Fibroblast of skin of left quadriceps (primary cell): Measurements from ENCODE around the gene S100A9.
"Not testable (repeated sequence)": the region's sequence is repeated elsewhere in the genome, so short reads cannot be mapped to it uniquely, and the experiment has no call there.

ENCODE experiments used
- DNase-seq, 2 experiments: peaks; one replicate each; pipeline ENCODE4 v3.0.0-alpha.2; 2013; ENCODE audit warnings: low read depth in 2 of 2

The S100A9 gene

DNA sequence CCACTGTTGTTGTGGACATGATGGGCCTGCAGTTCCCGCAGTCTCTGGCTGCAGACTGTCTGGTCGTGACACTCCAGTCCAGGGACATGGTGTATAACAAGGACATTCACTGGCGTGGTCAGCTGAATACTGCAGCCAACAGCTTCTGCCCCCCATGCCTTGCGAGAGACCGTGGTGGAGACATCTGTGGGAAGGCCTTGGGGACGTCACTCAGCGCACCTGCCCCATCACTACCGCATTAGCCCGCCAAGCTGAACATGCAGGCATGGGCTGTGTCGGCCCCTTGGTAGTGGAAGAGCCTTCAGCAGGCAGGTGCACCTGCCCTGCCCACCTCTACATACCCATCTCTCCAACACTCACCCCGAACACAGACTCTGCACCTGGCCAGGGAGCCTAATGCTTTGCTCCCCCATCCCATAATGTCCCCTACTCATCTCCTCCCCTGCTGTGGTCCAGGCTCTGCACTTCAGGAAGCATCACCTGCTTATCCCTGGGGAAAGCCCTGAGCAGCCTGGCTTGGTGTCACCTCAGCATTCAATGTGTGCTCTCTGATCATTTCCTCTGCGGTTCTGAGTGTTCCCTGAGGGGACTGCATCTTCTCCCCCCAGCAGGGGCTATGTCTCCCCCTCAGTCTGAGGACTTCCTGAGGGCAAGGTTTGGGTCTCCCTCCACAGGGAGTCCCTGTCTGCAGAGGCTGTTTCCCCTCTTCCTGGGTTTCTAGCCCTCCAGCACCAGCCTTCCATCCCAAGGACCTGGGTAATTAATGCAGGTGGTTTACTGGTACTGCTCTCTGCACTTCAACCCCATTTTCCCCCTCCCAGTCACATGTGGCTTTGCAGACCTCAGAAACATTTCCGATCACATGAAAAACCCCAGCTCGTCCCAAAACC is 12.2 kb upstream of the S100A9 start:
- no peak for DNase-seq

- DNase-seq, result no peak
Measured at GRCh38 chr1:153346077-153346723, 11.5 kb upstream of the S100A9 start.

DNA sequence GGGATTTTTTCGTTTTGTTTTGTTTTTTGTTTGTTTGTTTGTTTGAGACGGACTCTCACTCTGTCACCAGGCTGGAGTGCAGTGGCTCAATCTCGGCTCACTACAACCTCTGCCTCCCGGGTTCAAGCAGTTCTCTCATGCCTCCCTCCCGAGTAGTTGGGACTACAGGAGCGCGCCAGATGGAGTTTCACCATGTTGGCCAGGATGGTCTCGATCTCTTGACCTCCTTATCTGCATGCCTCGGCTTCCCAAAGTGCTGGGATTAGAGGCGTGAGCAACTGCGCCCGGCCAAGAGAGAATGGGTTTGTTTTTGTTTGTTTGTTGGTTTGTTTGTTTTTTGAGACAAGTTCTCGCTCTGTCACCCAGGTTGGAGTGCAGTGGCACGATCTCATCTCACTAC is 10.6 kb upstream of the S100A9 start:
- DNase-seq, result not testable (repeated sequence)

GRCh38 chr1:153347856-153348255 is 9.8 kb upstream of the S100A9 start:
- DNase-seq, result no peak

- no peak for DNase-seq
Measured at GRCh38 chr1:153348511-153349362, 8.9 kb upstream of the S100A9 start, which contains the start of gene PGLYRP4. TSS of gene PGLYRP4 (minus strand) at chr1:153348841. CDS start at chr1:153347932, 909 bp downstream.

DNA sequence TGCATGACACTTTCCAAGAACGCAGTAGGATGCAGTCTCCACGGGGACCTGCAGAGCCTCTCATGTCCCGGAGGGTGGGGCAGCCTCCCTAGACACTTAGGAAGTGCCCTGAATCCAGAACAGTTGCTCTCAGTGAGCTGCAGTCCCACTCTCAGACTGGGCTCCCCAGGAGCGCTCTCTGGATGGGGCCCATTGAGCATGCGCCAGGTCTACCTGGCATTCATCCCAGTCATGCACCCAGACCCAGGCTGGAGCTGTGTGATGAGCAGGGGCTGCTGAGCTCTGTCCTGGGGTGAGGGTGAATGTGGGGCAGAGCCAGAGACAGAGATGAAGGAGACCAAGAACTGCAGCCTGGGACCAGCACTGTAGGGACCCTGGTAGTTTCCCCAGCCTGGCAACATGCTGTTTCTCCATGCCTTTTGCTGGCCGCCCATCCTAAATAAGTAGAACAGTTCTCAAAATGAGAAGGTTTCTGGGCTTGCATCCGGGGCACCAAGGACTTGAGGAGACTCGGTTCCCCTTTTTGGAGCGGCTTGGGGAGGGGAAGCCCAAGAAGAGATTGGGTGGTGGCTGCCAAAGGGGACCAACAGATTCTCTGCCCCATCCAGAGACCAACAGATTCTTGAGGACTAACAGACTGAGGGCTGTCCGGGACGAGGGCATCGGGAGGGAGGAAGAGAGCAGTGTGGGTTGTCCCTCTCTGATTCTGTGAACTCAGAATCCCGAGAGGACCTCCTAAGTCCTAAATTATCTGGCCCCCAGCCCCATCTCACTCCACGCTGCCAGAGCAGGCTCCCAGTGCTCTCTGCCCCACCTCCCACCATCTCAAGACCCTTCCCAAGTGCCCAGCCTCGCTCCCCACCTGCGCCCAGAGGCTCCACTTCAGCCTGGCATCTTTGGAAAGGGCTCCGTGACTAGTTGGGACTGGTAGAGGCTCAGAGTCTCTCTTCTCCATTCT is 8.0 kb upstream of the S100A9 start:
- DNase-seq, result no peak

- no peak for DNase-seq
Measured at GRCh38 chr1:153350321-153350957, 7.2 kb upstream of the S100A9 start.

- peak; percentile 14 to 15 for DNase-seq
Measured at GRCh38 chr1:153352523-153352922, 5.1 kb upstream of the S100A9 start.

GRCh38 chr1:153353226-153353947 is 4.3 kb upstream of the S100A9 start:
- no peak for DNase-seq

DNA sequence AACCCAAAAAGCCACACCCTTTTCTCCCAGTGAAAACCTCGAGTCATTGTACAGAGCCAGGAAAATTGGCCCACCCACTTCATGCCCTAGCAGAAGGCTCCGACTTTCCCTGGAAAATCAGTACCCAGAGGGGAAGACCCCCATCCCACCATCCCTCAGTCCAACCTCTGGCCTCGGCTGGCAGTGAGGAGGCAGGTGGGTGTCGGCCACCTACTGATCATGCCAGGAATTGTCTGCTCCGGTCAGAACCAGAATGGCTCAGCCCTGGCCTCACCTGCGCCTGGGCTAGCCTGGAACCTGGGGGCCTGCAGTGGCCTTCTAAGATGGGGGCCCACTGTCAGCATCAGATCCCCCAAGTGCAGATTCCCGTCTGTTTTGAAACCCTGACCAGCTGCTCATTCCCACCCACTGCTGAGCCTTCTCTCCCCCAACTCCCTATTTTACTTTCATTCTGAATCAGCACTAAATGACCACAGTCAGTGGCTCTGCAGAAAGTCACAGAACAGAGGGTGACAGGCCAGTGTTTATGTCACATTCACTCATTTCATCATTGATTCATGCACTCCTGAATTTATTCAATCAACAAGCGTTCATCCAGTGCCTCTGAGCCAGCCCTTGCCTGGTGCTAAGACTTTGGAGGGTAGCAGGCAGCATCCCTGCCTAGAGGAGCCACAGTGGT is 3.0 kb upstream of the S100A9 start:
- no peak for DNase-seq

DNA sequence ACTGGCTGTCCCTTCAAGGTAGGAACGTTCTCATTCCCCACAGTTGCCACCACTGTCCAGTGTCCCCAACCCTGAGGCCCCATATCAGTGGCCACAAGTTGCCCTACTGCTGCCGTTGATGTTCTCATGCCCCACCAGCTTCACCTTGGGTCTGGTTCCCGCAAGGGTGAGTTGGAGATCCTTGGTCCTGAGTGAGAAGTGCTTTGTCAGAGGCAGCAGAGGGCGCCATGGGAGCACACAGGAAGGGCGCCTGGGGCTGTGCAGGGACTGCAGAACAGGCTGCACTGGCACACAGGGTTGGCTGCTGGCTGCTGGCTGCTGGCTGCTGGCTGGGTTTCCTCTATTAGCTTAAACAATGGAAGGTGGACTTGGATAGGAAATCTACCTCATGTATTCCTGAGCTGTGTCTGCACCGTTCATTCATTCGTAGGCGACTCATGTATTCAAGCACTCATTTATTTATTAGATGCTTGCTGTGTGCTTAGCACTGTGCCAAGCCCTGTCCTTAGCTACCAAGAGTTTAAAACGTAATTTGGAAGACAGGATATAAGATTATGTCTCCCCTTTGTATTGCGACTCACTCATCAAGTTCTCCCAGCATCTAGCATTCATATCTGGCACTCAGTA is 2.1 kb upstream of the S100A9 start:
- DNase-seq, result peak in 1 of 2 experiments; percentile 2

DNA sequence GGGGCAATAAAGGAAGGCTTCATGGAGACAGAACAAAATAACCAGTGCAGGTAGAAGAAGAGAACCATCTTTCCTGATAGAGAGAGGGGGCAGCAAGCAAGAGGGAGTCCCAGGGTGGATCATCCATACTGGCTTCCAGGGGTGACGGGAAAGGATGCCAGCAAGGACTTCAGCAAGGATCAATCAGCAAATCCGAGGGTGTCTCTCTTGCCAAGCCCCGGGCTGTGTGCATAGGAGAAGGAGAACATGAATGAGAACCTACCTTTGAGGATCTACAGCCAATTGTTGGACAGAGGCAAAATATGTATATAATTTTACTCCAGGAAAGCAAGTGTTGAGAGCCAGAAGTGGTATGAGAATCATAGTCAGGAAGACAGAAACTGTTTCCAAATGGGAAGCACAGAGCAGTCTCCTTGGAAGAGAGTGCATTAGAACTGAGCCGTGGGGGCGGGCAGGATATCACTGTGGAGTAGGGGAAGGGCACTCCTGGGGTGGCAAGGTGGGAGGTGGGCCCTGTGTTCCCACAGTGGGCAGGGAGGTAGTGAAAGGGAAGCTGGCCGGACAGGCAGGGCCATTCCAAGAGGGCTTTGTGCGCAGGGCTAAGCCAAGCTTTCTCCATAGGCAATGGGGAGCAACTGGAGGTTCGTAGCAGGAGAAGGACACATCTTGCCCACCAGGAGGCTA is 1.1 kb upstream of the S100A9 start:
- DNase-seq, result no peak

DNA sequence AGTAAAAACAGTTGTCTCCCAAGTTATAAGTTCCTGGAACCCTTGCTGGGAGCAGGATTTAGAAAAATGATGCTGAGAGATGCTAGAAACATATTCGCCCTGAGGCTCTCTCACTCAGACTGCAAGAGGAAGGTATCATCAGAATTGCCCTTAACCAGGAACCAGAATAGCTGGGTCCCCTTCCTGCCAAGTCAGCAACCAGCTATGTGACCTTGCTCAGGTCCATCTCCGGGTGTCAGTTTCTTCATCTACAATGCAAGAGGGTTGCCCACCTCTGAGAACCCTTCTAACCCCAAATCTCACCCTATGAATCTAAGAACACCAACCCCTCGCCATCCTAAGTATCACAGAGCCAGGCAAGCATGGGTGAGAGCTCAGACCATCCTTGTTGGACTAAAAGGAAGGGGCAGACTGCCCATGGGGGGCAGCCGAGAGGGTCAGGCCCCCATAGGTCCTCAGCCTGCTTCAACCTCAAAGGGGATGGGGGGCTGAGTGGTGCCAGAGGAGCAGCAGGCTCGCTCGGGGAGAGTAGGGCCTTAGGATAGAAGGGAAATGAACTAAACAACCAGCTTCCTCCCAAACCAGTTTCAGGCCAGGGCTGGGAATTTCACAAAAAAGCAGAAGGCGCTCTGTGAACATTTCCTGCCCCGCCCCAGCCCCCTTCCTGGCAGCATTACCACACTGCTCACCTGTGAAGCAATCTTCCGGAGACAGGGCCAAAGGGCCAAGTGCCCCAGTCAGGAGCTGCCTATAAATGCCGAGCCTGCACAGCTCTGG is 390 bp upstream of the S100A9 start:
- DNase-seq, result no peak

GRCh38 chr1:153358691-153358975 is 979 bp downstream of the S100A9 start:
- no peak for DNase-seq

DNA sequence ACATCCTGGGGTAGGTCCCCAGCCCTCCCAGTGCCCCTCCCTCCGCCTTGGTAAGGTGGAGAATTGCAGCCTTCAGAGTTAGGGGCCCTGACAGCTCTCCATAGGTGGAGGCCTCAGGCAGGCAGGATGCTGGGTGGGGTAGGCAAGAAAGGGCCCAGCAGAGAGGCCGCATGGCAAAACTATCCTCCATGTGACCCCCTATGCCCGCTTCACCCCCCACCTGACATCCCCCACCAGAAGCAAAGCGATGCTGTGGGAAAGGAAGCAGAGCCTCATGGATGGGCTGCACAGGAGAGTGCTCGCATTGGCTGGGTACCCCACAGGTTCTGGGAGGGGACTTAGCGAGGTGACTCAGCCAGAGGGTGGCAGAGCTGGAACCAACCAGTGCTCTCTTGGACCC is 1.6 kb downstream of the S100A9 start:
- no peak for DNase-seq

DNA sequence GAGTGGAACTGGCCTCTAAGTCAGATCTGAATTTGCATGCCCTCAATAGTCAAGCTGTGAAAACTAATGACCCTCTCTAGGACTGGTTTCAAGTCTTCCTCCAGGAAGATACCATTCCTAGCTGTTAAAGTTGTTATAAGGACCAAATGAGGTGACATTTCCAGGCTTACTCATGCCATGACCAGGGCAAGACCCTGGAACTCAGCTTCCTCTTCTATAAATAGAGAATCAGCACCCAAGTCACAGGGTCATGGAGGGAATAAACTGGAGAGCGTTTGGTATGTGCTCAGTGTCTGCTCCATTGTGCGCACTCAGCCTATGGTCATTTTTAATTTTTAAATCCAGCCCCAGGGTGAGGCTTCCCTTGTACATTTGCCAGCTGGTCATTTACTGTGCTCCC is 2.5 kb downstream of the S100A9 start:
- DNase-seq, result no peak

DNA sequence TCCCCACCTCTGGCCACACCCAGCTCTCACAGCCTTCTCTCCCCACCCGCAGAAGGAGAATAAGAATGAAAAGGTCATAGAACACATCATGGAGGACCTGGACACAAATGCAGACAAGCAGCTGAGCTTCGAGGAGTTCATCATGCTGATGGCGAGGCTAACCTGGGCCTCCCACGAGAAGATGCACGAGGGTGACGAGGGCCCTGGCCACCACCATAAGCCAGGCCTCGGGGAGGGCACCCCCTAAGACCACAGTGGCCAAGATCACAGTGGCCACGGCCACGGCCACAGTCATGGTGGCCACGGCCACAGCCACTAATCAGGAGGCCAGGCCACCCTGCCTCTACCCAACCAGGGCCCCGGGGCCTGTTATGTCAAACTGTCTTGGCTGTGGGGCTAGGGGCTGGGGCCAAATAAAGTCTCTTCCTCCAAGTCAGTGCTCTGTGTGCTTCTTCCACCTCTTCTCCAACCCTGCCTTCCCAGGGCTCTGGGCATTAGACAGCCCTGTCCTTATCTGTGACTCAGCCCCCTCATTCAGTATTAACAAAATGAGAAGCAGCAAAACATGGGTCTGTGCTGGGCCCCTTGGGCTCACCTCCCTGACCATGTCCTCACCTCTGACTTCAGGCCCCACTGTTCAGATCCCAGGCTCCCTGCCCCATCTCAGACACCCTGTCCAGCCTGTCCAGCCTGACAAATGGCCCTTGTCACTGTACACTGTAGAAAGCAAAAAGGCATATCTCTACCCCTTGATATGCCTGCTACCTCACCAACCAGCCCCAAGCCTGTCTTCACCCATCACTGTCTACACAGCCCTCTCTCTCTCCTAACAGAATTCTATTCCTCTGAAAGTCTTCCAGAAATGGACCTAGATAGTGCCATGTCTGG is 3.2 kb downstream of the S100A9 start:
- no peak for DNase-seq
